Measurements from ENCODE around the gene CCDC175.

GRCh38 chr14:59510966-59511365, 65.6 kb downstream of the CCDC175 start:
- TF ChIP-seq CTCF (IDR thresholded peaks at IDR 0.05; ENCODE audit: low read depth, low read length, missing input control) (no peak), RAD21 (IDR thresholded peaks at IDR 0.05) (no peak), MAX (IDR thresholded peaks at IDR 0.05) (no peak), ATF3 (IDR thresholded peaks at IDR 0.05) (no peak), SP1 (IDR thresholded peaks at IDR 0.05) (no peak), REST (IDR thresholded peaks at IDR 0.05) (no peak), GABPA (IDR thresholded peaks at IDR 0.05 in 1 of 2, conservative IDR thresholded peaks at IDR 0.05 in 1 of 2) (no peak), HNF4A (conservative IDR thresholded peaks at IDR 0.05) (no peak), TAF1 (conservative IDR thresholded peaks at IDR 0.05) (no peak), JUND (IDR thresholded peaks at IDR 0.05) (no peak)
